HepG2 (cell line): Measurements from ENCODE around the gene MEX3A. TPM values are rescaled to one million over a fixed set of nuclear protein-coding genes. Genes with fewer than 3 reads are reported as not detected.

Source experiments
- AKAP8 ChIP-seq: sonication (generic); formaldehyde crosslinking; IDR thresholded peaks from 2 replicates; pipeline ENCODE4 v1.5.1; 2020; ENCODE audit warnings: mild to moderate bottlenecking, missing genetic modification reagents
- ATF3 ChIP-seq: sonication (generic); formaldehyde crosslinking; IDR thresholded peaks from 2 replicates; pipeline ENCODE4 v1.4.0; 2020; ENCODE audit warnings: missing genetic modification reagents
- ATRX ChIP-seq: sonication (generic); formaldehyde crosslinking; IDR thresholded peaks from 2 replicates; pipeline ENCODE4 v1.4.0; 2020; ENCODE audit warnings: missing genetic modification reagents, borderline replicate concordance
- CHD2 ChIP-seq: IDR thresholded peaks from 2 replicates; pipeline ENCODE4 v1.6.1; 2011; ENCODE audit warnings: low read depth, low read length, improper control_type of control experiment
- JUN ChIP-seq: sonication (generic); formaldehyde crosslinking; IDR thresholded peaks from 2 replicates; pipeline ENCODE4 v1.4.0; 2020; ENCODE audit warnings: mild to moderate bottlenecking, missing genetic modification reagents
- NCOA1 ChIP-seq: sonication (generic); formaldehyde crosslinking; IDR thresholded peaks from 2 replicates; pipeline ENCODE4 v1.9.0; 2021; ENCODE audit warnings: missing genetic modification reagents
- NFATC3 ChIP-seq: sonication (generic); formaldehyde crosslinking; IDR thresholded peaks from 2 replicates; pipeline ENCODE4 v1.5.1; 2020; ENCODE audit warnings: mild to moderate bottlenecking, missing genetic modification reagents
- SCMH1 ChIP-seq: sonication (generic); formaldehyde crosslinking; IDR thresholded peaks from 2 replicates; pipeline ENCODE4 v1.9.0; 2021; ENCODE audit warnings: missing genetic modification reagents, mild to moderate bottlenecking, borderline replicate concordance
- SKI ChIP-seq: fragments of 450-650 bp; IDR thresholded peaks from one replicate; pipeline ENCODE4 v1.6.1; 2018; ENCODE audit warnings: mild to moderate bottlenecking; ENCODE audit not compliant: partially characterized antibody
- TAF1 ChIP-seq: sonication (generic); formaldehyde crosslinking; IDR thresholded peaks from 2 replicates; pipeline ENCODE4 v1.4.0; 2020; ENCODE audit warnings: missing genetic modification reagents
- TEAD2 ChIP-seq: sonication (generic); formaldehyde crosslinking; IDR thresholded peaks from 2 replicates; pipeline ENCODE4 v1.9.0; 2021; ENCODE audit warnings: missing genetic modification reagents
- TIGD3 ChIP-seq: sonication (generic); formaldehyde crosslinking; IDR thresholded peaks from 2 replicates; pipeline ENCODE4 v1.5.1; 2020; ENCODE audit warnings: mild to moderate bottlenecking, missing genetic modification reagents, borderline replicate concordance
- ZNF17 ChIP-seq: sonication (generic); formaldehyde crosslinking; IDR thresholded peaks from 2 replicates; pipeline ENCODE4 v1.5.0; 2020; ENCODE audit warnings: mild to moderate bottlenecking, missing genetic modification reagents
- ZNF451 ChIP-seq: sonication (generic); formaldehyde crosslinking; IDR thresholded peaks from 2 replicates; pipeline ENCODE4 v1.5.0; 2020; ENCODE audit warnings: mild to moderate bottlenecking, missing genetic modification reagents
- ZNF496 ChIP-seq: sonication (generic); formaldehyde crosslinking; IDR thresholded peaks from 2 replicates; pipeline ENCODE4 v1.8.1; 2023; ENCODE audit warnings: mild to moderate bottlenecking, moderate library complexity, missing genetic modification reagents; ENCODE audit not compliant: insufficient replicate concordance
- ZNF576 ChIP-seq: sonication (generic); formaldehyde crosslinking; IDR thresholded peaks from 2 replicates; pipeline ENCODE4 v1.4.0; 2020; ENCODE audit warnings: mild to moderate bottlenecking, missing genetic modification reagents
- ZNF768 ChIP-seq: sonication (generic); formaldehyde crosslinking; IDR thresholded peaks from 2 replicates; pipeline ENCODE4 v1.4.0; 2020; ENCODE audit warnings: missing genetic modification reagents
- ZNF777 ChIP-seq: sonication (generic); formaldehyde crosslinking; IDR thresholded peaks from 2 replicates; pipeline ENCODE4 v1.4.0; 2020; ENCODE audit warnings: missing genetic modification reagents
- polyA plus RNA-seq, 8 experiments: library from polyadenylated mRNA; depleted of rRNA in 3 of 8; stranded (reverse) in 7 of 8; unstranded in 1 of 8; fragments of >200 nt; fragmentation: Illumina TruSeq in 4 of 8; extraction: Trizol in 4 of 8; gene quantifications; 2 replicates each; pipeline versions ENCODE4 v1.2.1 to v1.2.3, GENCODE V29; 2011 to 2016; ENCODE audit warnings: low read depth in 4 of 8, missing spikeins in 1 of 8, mixed read lengths in 1 of 8; ENCODE audit not compliant: insufficient read depth in 1 of 8
- total RNA-seq, 5 experiments: library from RNA; depleted of rRNA; stranded (reverse); fragments of >200 nt; fragmentation: Illumina TruSeq; extraction: Trizol; gene quantifications; 2 replicates each; pipeline ENCODE4 v1.2.3, GENCODE V29; 2016; ENCODE audit warnings: low read depth in 1 of 5
- TF ChIP-seq, protein P1 (sequence below): sonication (generic); formaldehyde crosslinking; IDR thresholded peaks from 2 replicates; pipeline ENCODE4 v1.4.0; 2020; ENCODE audit warnings: low read depth, mild to moderate bottlenecking, missing genetic modification reagents
- TF ChIP-seq, protein P2 (sequence below): sonication (generic); formaldehyde crosslinking; IDR thresholded peaks from 2 replicates; pipeline ENCODE4 v1.5.0; 2020; ENCODE audit warnings: mild to moderate bottlenecking, missing genetic modification reagents
- TF ChIP-seq, protein P3 (sequence below): IDR thresholded peaks from 2 replicates; pipeline ENCODE4 v1.6.1; 2016; ENCODE audit warnings: low read depth

Gene MEX3A
- total and polyA plus RNA-seq, 2 of the 13 experiments (the other 11 are each of a cell fraction or from before 2014, with no cell fraction given) = 7.6 to 9.1 TPM

- TF ChIP-seq ATRX (no peak), ZNF496 (CRISPR knock-in tag) (no peak), TAF1 (CRISPR knock-in tag) (peak; percentile 78; the same call in 1 of the 2 replicates), SKI (no peak), ZNF777 (peak; percentile 23; the same call in 1 of the 2 replicates), JUN (CRISPR knock-in tag) (peak; percentile 68; the same call in 1 of the 2 replicates), TEAD2 (CRISPR knock-in tag) (no peak), ZNF17 (CRISPR knock-in tag) (no peak), AKAP8 (CRISPR knock-in tag) (no peak), ATF3 (CRISPR knock-in tag) (no peak; the same call in 1 of the 2 replicates), TIGD3 (CRISPR knock-in tag) (no peak), SCMH1 (no peak), NFATC3 (CRISPR knock-in tag) (peak; percentile 60; the same call in 1 of the 2 replicates), NCOA1 (no peak), ZNF576 (CRISPR knock-in tag) (no peak), ZNF451 (CRISPR knock-in tag) (peak; percentile 50; the same call in 1 of the 2 replicates), CHD2 (peak; percentile 82), ZNF768 (CRISPR knock-in tag) (peak; percentile 68; the same call in 1 of the 2 replicates)
- TF ChIP-seq, protein P1, sequence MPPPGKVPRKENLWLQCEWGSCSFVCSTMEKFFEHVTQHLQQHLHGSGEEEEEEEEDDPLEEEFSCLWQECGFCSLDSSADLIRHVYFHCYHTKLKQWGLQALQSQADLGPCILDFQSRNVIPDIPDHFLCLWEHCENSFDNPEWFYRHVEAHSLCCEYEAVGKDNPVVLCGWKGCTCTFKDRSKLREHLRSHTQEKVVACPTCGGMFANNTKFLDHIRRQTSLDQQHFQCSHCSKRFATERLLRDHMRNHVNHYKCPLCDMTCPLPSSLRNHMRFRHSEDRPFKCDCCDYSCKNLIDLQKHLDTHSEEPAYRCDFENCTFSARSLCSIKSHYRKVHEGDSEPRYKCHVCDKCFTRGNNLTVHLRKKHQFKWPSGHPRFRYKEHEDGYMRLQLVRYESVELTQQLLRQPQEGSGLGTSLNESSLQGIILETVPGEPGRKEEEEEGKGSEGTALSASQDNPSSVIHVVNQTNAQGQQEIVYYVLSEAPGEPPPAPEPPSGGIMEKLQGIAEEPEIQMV (CRISPR knock-in tag) = no peak
- TF ChIP-seq, protein P2, sequence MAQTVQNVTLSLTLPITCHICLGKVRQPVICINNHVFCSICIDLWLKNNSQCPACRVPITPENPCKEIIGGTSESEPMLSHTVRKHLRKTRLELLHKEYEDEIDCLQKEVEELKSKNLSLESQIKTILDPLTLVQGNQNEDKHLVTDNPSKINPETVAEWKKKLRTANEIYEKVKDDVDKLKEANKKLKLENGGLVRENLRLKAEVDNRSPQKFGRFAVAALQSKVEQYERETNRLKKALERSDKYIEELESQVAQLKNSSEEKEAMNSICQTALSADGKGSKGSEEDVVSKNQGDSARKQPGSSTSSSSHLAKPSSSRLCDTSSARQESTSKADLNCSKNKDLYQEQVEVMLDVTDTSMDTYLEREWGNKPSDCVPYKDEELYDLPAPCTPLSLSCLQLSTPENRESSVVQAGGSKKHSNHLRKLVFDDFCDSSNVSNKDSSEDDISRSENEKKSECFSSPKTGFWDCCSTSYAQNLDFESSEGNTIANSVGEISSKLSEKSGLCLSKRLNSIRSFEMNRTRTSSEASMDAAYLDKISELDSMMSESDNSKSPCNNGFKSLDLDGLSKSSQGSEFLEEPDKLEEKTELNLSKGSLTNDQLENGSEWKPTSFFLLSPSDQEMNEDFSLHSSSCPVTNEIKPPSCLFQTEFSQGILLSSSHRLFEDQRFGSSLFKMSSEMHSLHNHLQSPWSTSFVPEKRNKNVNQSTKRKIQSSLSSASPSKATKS (CRISPR knock-in tag) = 0 out of 2 replicates have a peak, but pooled peaks have one; percentile 30
- TF ChIP-seq, protein P3, sequence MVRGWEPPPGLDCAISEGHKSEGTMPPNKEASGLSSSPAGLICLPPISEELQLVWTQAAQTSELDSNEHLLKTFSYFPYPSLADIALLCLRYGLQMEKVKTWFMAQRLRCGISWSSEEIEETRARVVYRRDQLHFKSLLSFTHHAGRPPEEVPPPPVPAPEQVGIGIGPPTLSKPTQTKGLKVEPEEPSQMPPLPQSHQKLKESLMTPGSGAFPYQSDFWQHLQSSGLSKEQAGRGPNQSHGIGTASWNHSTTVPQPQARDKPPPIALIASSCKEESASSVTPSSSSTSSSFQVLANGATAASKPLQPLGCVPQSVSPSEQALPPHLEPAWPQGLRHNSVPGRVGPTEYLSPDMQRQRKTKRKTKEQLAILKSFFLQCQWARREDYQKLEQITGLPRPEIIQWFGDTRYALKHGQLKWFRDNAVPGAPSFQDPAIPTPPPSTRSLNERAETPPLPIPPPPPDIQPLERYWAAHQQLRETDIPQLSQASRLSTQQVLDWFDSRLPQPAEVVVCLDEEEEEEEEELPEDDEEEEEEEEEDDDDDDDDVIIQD = no peak
These were observed 27.6 kb downstream of the MEX3A start, which contains the start of gene LAMTOR2 (continued) for GRCh38 chr1:156054500-156055280.
